H1 (cell line): ENCODE data around the gene ALPK3. TPM values are rescaled to one million over a fixed set of nuclear protein-coding genes. Genes with fewer than 3 reads are reported as not detected.

Experiments used
- CTCF ChIA-PET: fragments of 300-600 bp; sonication (Branson Sonifier 250); formaldehyde crosslinking; loops from one replicate; lab custom pipeline; 2021; ENCODE audit not compliant: partially characterized antibody; lab: Charles Lee
- POLR2A ChIA-PET: fragments of 300-600 bp; sonication (Branson Sonifier 250); formaldehyde crosslinking; loops from one replicate; lab custom pipeline; 2021; ENCODE audit warnings: inconsistent platforms; ENCODE audit not compliant: partially characterized antibody; lab: Charles Lee
- DNase-seq, 2 experiments: peaks; one replicate each; pipeline versions ENCODE4 v3.0.0 to v3.0.0-alpha.2; 2010 to 2022; ENCODE audit warnings: low spot score in 2 of 2, low read depth in 1 of 2, mixed read lengths in 1 of 2
- FAIRE-seq: peaks from 2 replicates; lab custom pipeline; 2011; peaks lifted over from hg19 to GRCh38; lab: Jason Lieb, UNC
- H2AFZ ChIP-seq: 2 replicates; pipeline ENCODE4 v1.8.1; 2012; ENCODE audit warnings: low read length, inconsistent platforms
- H2AK5ac ChIP-seq: 2 replicates; pipeline ENCODE4 v1.6.1; 2013; ENCODE audit warnings: low read depth, low read length
- H2BK120ac ChIP-seq: replicated peaks from 2 replicates; pipeline ENCODE3; 2013; ENCODE audit warnings: low read depth, low read length, inconsistent platforms
- H2BK12ac ChIP-seq: 2 replicates; pipeline ENCODE4 v1.6.1; 2013; ENCODE audit warnings: low read depth, low read length
- H2BK15ac ChIP-seq: 2 replicates; pipeline ENCODE4 v1.6.1; 2013; ENCODE audit warnings: low read length
- H2BK20ac ChIP-seq: 2 replicates; pipeline ENCODE4 v1.6.1; 2013; ENCODE audit warnings: low read length
- H2BK5ac ChIP-seq: 2 replicates; pipeline ENCODE4 v1.6.1; 2013; ENCODE audit warnings: low read depth, low read length
- H3K14ac ChIP-seq: 2 replicates; pipeline ENCODE4 v1.6.1; 2013; ENCODE audit warnings: inconsistent platforms; ENCODE audit not compliant: insufficient read length
- H3K18ac ChIP-seq: 2 replicates; pipeline ENCODE4 v1.6.1; 2013; ENCODE audit warnings: low read length; ENCODE audit errors: extremely low read depth
- H3K23ac ChIP-seq: 2 replicates; pipeline ENCODE4 v1.6.1; 2013; ENCODE audit warnings: inconsistent platforms; ENCODE audit not compliant: insufficient read length
- H3K23me2 ChIP-seq: 2 replicates; pipeline ENCODE4 v1.6.1; 2013; ENCODE audit warnings: low read depth, low read length
- H3K27ac ChIP-seq: 2 replicates; pipeline ENCODE4 v1.6.1; 2011; ENCODE audit warnings: low read depth, low read length, inconsistent platforms
- H3K27me3 ChIP-seq, 4 experiments: replicated peaks in 1 of 4; 1 replicate in 1 of 4; 2 replicates in 3 of 4; pipeline versions ENCODE4 v1.6.1 to v1.8.1; 2011 to 2013; ENCODE audit warnings: low read length in 3 of 4, mild to moderate bottlenecking in 3 of 4, inconsistent platforms in 2 of 4, mixed read lengths in 2 of 4, moderate library complexity in 1 of 4; ENCODE audit not compliant: control insufficient read depth in 3 of 4, insufficient read depth in 3 of 4; ENCODE audit errors: extremely low read depth in 1 of 4
- H3K36me3 ChIP-seq, 4 experiments: 2 replicates each; pipeline versions ENCODE4 v1.6.1 to v1.8.1; 2011 to 2013; ENCODE audit warnings: mild to moderate bottlenecking in 4 of 4, low read length in 3 of 4, moderate library complexity in 2 of 4, control low read depth in 1 of 4, inconsistent platforms in 1 of 4; ENCODE audit not compliant: insufficient read depth in 4 of 4, control insufficient read depth in 2 of 4
- H3K4ac ChIP-seq: replicated peaks from 2 replicates; pipeline ENCODE3; 2013; ENCODE audit warnings: low read length, low read depth, mixed read lengths, inconsistent platforms; ENCODE audit not compliant: insufficient read length
- H3K4me1 ChIP-seq, 4 experiments: replicated peaks in 1 of 4; 1 replicate in 1 of 4; 2 replicates in 3 of 4; pipeline versions ENCODE4 v1.6.1 to v1.8.1; 2011 to 2013; ENCODE audit warnings: low read length in 3 of 4, inconsistent platforms in 2 of 4, mixed read lengths in 1 of 4; ENCODE audit not compliant: insufficient read depth in 4 of 4, control insufficient read depth in 3 of 4
- H3K4me2 ChIP-seq, 2 experiments: 2 replicates each; pipeline versions ENCODE4 v1.6.1 to v1.8.1; 2011 to 2013; ENCODE audit warnings: low read depth in 2 of 2, low read length in 2 of 2, control low read depth in 1 of 2, inconsistent platforms in 1 of 2, mild to moderate bottlenecking in 1 of 2; ENCODE audit not compliant: insufficient read depth in 1 of 2
- H3K4me3 ChIP-seq, 4 experiments: fragments of 200-600, 300-600 bp in 1 of 4; sonication (generic), shearing (Covaris generic), sonication (Bioruptor Twin) in 1 of 4; 2 replicates each; pipeline versions ENCODE4 v1.5.1 to v1.8.1; 2011 to 2016; ENCODE audit warnings: low read length in 4 of 4, low read depth in 3 of 4, control low read depth in 2 of 4, inconsistent platforms in 2 of 4, mild to moderate bottlenecking in 2 of 4, mixed read lengths in 1 of 4, moderate library complexity in 1 of 4; ENCODE audit not compliant: insufficient read depth in 2 of 4; ENCODE audit errors: extremely low read depth in 1 of 4
- H3K56ac ChIP-seq: replicated peaks from 2 replicates; pipeline ENCODE3; 2013; ENCODE audit warnings: low read depth, mild to moderate bottlenecking, mixed read lengths, low read length, inconsistent platforms; ENCODE audit not compliant: insufficient read length
- H3K79me1 ChIP-seq: 2 replicates; pipeline ENCODE4 v1.6.1; 2013; ENCODE audit warnings: low read depth, low read length, control low read depth
- H3K79me2 ChIP-seq, 2 experiments: 2 replicates each; pipeline versions ENCODE4 v1.6.1 to v1.8.1; 2012 to 2013; ENCODE audit warnings: low read length in 2 of 2, mild to moderate bottlenecking in 2 of 2, inconsistent platforms in 1 of 2; ENCODE audit not compliant: insufficient read depth in 2 of 2, control insufficient read depth in 1 of 2
- H3K9ac ChIP-seq, 4 experiments: replicated peaks in 1 of 4; 1 replicate in 1 of 4; 2 replicates in 3 of 4; pipeline versions ENCODE4 v1.6.1 to v1.8.1; 2011 to 2013; ENCODE audit warnings: low read depth in 3 of 4, low read length in 3 of 4, control low read depth in 2 of 4, mild to moderate bottlenecking in 2 of 4, moderate library complexity in 2 of 4, inconsistent platforms in 1 of 4; ENCODE audit errors: extremely low read depth in 1 of 4
- H3K9me3 ChIP-seq, 2 experiments: 2 replicates each; pipeline versions ENCODE4 v1.6.1 to v1.8.1; 2012 to 2013; ENCODE audit warnings: mild to moderate bottlenecking in 2 of 2, moderate library complexity in 2 of 2, control low read depth in 1 of 2, inconsistent platforms in 1 of 2, low read depth in 1 of 2, low read length in 1 of 2, mixed read lengths in 1 of 2; ENCODE audit not compliant: insufficient read depth in 2 of 2
- H4K20me1 ChIP-seq, 2 experiments: replicated peaks in 1 of 2; 2 replicates each; pipeline versions ENCODE3 to v1.8.1; 2011 to 2013; ENCODE audit warnings: inconsistent platforms in 2 of 2, low read length in 2 of 2, mild to moderate bottlenecking in 1 of 2; ENCODE audit not compliant: insufficient read depth in 2 of 2, control insufficient read depth in 1 of 2
- H4K5ac ChIP-seq: 2 replicates; pipeline ENCODE4 v1.6.1; 2013; ENCODE audit warnings: low read length, low read depth, mixed read lengths, inconsistent platforms; ENCODE audit not compliant: insufficient read length
- H4K8ac ChIP-seq: 2 replicates; pipeline ENCODE4 v1.8.0; 2013; ENCODE audit warnings: mild to moderate bottlenecking, moderate library complexity, low read length, inconsistent platforms; ENCODE audit not compliant: insufficient read depth; ENCODE audit errors: extremely low read depth
- H4K91ac ChIP-seq: replicated peaks from 2 replicates; pipeline ENCODE3; 2013; ENCODE audit warnings: low read length, mixed read lengths, inconsistent platforms; ENCODE audit not compliant: insufficient read length
- whole genome bisulfite sequencing, 2 experiments: shearing (Covaris generic) in 1 of 2; methylation state at CpG; one replicate each; pipeline versions ENCODE4 v1.1.6 to v1.1.7; 2013 to 2015; ENCODE audit warnings: low lambda C conversion rate in 2 of 2, mixed read lengths in 2 of 2, inconsistent platforms in 1 of 2, low coverage in 1 of 2, missing lambda C conversion rate in 1 of 2; ENCODE audit not compliant: insufficient replicate concordance in 2 of 2, insufficient coverage in 1 of 2, insufficient read length in 1 of 2; ENCODE audit errors: extremely low coverage in 1 of 2, missing lambda C conversion rate in 1 of 2; 5-methylcytosine and 5-hydroxymethylcytosine counted together
- polyA plus RNA-seq, 7 experiments: library from polyadenylated mRNA; depleted of rRNA in 3 of 7; stranded (reverse) in 5 of 7; unstranded in 2 of 7; fragments of >200 nt in 5 of 7; fragments of 200-250 nt in 2 of 7; gene quantifications; 1 replicate in 5 of 7; 2 replicates in 1 of 7; 4 replicates in 1 of 7; pipeline versions ENCODE4 v1.2.1 to v1.2.3, GENCODE V29; 2011 to 2013; ENCODE audit warnings: missing spikeins in 2 of 7, mixed read lengths in 2 of 7
- total RNA-seq: library from RNA; stranded (reverse); fragmentation: NEBNext Ultra II Directional; extraction: Animal tissue kit (Norgen Biotek cat#: 25700); gene quantifications from 2 replicates; pipeline ENCODE4 v1.2.1, GENCODE V29; 2021

ALPK3 gene
- total and polyA plus RNA-seq, 2 of the 8 experiments (the other 6 are each of a cell fraction or from before 2014, with no cell fraction given) = 4.4 to 19.2 TPM

DNA sequence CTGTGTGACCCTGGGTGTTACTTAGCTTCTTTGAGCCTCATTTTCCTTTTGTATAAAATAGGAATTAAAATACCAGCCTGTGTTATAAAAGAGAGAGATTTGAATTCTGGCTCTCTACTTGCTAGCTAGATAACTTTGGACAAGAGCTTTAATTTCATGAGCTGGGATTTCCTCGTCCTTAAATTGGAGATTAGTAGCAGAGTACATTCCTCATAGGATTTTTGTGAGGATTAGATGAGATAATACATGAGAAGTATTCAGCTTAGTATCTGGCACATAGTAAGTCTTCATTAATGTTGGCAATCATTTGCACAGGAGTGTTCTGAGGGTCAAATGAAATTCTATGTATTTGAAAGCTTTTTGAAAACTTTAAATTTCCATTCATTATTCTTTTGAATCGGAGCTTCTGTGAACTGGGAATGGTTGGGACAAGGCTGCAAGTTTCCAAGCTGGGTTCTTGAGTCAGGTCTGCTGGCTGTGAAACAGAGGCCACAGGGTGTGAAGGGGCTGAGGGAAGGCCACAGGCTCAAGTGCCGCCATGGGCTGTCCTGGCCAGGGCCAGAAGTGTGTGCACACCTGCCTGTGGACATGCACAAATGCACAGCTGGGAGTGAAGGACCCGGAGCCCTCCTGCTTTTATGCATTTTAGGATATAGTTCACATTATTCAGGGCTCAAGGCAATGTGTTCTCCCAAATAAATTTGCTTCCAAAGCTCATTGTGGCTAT, 17.2 kb downstream of the ALPK3 start:
- Histone ChIP-seq H3K79me1 (no peaks in the 10 kb centered on the region), H2AK5ac (no peak overlapping the region), H4K91ac (no peak overlapping the region), H3K23me2 (no peaks in the 10 kb centered on the region), H3K9me3 (no peaks in the 10 kb centered on the region), H3K27me3 (no peaks in the 10 kb centered on the region), H2BK15ac (no peak overlapping the region), H2AFZ (no peak overlapping the region), H3K56ac (no peak overlapping the region), H2BK120ac (no peak overlapping the region), H3K4me1 (no peaks in the 10 kb centered on the region), H2BK12ac (no peak overlapping the region), H4K20me1 (peaks cover 1 to 2% of the 10 kb centered on the region in 2 experiments), H3K36me3 (peaks cover 0 to 3% (median 1%) of the 10 kb centered on the region in 4 experiments; a peak in 1 of 8 replicates), H3K23ac (no peak overlapping the region), H4K8ac (no peak overlapping the region), H3K79me2 (no peaks in the 10 kb centered on the region), H3K9ac (no peak overlapping the region), H4K5ac (no peak overlapping the region), H3K4me2 (no peak overlapping the region), H2BK20ac (no peak overlapping the region), H3K14ac (no peak overlapping the region), H3K4me3 (no peak overlapping the region), H3K27ac (no peak overlapping the region), H2BK5ac (no peak overlapping the region), H3K18ac (no peak overlapping the region), H3K4ac (no peak overlapping the region)
- WGBS, 2 experiments = 94% methylated on average over 4 of the region's 4 CpGs; no CpG with 5 or more reads in 1 of the 2 experiments
- no peak for FAIRE-seq
- no peak for DNase-seq
- CTCF ChIA-PET = interaction anchor here (0.9 to 9.2 kb wide), 11 partner anchors 8 to 94 kb away, joined by 3 to 89 read pairs (median 4); no protein-coding TSS in a partner anchor
- POLR2A ChIA-PET = interaction anchor here (0.6 to 2.5 kb wide), 4 partner anchors 10 to 132 kb away, joined by 3 to 7 read pairs (median 4); partner anchors contain the start of gene ALPK3
